Tibial nerve (tissue), 3 donors: ENCODE results near the gene ARAF.

Source experiments
- POLR2A ChIP-seq, 2 donors: fragments of 450-650 bp; IDR thresholded peaks; one replicate each; pipeline ENCODE4 v1.6.1; 2017; ENCODE audit warnings: antibody characterized with exemption in 2 of 2, mild to moderate bottlenecking in 2 of 2, moderate library complexity in 2 of 2
- TF ChIP-seq, protein P1 (sequence below), 5 experiments: fragments of 200-600 bp in 3 of 5; fragments of 450-650 bp in 2 of 5; sonication (generic) in 3 of 5; IDR thresholded peaks; one replicate each; pipeline ENCODE4 v1.5.1; 2016 to 2019; ENCODE audit warnings: antibody characterized with exemption in 5 of 5, mild to moderate bottlenecking in 3 of 5, moderate library complexity in 2 of 5

DNA sequence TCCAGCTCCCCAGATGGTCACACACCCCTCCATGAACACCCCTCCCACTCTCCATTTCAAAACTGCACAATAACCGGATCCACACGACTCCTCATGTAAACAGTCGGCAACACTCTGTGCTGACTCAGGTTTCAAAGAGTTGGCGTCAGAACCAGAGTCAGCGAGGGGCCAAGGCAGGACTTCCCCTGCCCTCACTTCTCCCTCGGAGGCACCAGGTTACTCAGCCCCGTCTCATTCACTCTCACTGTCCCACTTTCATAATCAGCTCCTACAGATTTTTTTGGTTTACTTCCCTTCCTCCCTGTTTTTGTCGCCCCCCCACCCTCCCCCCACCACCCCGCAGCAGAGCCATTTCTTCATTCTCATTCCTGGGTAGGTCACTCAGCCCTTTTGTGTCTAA lies 18.5 kb downstream of the ARAF start:
- TF ChIP-seq, protein P1, sequence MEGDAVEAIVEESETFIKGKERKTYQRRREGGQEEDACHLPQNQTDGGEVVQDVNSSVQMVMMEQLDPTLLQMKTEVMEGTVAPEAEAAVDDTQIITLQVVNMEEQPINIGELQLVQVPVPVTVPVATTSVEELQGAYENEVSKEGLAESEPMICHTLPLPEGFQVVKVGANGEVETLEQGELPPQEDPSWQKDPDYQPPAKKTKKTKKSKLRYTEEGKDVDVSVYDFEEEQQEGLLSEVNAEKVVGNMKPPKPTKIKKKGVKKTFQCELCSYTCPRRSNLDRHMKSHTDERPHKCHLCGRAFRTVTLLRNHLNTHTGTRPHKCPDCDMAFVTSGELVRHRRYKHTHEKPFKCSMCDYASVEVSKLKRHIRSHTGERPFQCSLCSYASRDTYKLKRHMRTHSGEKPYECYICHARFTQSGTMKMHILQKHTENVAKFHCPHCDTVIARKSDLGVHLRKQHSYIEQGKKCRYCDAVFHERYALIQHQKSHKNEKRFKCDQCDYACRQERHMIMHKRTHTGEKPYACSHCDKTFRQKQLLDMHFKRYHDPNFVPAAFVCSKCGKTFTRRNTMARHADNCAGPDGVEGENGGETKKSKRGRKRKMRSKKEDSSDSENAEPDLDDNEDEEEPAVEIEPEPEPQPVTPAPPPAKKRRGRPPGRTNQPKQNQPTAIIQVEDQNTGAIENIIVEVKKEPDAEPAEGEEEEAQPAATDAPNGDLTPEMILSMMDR (IDR thresholded peaks at IDR 0.05): no peak
- no peak for TF ChIP-seq POLR2A (IDR thresholded peaks at IDR 0.05)
